Coronary artery (tissue), 2 donors: Measurements from ENCODE around the gene NTF3.

Source experiments
- DNase-seq: peaks from one replicate; pipeline ENCODE4 v3.0.0-alpha.2; 2017; ENCODE audit warnings: low spot score
- H3K27ac ChIP-seq, 2 donors: fragments of 200-600 bp; sonication (generic); one replicate each; pipeline ENCODE4 v1.5.1; 2016 to 2019
- H3K4me3 ChIP-seq: fragments of 200-600 bp; sonication (generic); 2 replicates; pipeline ENCODE4 v1.5.1; 2016; ENCODE audit warnings: mild to moderate bottlenecking, moderate library complexity
- TF ChIP-seq, protein P1 (sequence below): fragments of 200-600 bp; sonication (generic); IDR thresholded peaks from one replicate; pipeline ENCODE4 v1.5.1; 2019; ENCODE audit warnings: antibody characterized with exemption

Gene NTF3

DNA sequence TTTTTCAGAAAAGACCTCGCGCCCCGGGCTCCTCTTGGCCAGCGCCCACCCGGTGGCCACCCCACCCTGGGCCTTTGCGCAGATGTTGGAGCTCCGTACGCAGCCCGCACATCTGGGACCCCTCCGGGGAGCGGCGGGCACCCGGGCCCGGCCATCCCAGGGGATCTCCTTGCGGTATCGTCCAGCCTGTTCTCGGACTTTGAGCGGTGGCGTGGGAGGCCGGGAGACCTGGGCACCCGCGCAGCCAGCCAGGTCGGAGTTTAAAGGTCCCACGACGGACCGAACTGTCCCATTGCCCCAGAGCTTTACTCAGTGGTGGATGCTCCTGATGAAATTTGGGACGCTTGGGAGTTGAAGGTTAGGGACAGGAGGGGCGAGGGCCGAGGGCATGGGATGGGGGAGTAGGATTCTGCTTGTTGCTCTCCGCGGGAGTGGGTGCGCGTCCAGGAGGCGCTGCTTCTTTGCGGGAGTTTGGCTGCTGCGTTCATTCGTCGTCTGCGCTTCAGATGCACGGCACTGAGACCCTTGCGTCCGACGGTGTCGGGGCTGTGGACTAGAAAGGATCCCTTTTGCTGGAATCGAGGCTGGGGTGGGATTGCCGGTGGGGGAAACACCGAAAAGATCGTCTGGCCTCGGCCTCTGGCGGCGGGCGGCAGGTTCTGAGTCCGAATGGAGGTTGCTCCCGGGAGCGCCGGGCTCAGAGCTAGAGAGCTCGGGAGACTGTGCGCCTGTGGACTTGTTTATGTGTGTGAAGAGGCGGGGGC, 1.4 kb downstream of the NTF3 start:
- no peak for DNase-seq
- TF ChIP-seq, protein P1, sequence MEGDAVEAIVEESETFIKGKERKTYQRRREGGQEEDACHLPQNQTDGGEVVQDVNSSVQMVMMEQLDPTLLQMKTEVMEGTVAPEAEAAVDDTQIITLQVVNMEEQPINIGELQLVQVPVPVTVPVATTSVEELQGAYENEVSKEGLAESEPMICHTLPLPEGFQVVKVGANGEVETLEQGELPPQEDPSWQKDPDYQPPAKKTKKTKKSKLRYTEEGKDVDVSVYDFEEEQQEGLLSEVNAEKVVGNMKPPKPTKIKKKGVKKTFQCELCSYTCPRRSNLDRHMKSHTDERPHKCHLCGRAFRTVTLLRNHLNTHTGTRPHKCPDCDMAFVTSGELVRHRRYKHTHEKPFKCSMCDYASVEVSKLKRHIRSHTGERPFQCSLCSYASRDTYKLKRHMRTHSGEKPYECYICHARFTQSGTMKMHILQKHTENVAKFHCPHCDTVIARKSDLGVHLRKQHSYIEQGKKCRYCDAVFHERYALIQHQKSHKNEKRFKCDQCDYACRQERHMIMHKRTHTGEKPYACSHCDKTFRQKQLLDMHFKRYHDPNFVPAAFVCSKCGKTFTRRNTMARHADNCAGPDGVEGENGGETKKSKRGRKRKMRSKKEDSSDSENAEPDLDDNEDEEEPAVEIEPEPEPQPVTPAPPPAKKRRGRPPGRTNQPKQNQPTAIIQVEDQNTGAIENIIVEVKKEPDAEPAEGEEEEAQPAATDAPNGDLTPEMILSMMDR = no peak
- Histone ChIP-seq H3K27ac (peak overlapping the region; percentile 92 to 94), H3K4me3 (peak overlapping the region; percentile 83)

DNA sequence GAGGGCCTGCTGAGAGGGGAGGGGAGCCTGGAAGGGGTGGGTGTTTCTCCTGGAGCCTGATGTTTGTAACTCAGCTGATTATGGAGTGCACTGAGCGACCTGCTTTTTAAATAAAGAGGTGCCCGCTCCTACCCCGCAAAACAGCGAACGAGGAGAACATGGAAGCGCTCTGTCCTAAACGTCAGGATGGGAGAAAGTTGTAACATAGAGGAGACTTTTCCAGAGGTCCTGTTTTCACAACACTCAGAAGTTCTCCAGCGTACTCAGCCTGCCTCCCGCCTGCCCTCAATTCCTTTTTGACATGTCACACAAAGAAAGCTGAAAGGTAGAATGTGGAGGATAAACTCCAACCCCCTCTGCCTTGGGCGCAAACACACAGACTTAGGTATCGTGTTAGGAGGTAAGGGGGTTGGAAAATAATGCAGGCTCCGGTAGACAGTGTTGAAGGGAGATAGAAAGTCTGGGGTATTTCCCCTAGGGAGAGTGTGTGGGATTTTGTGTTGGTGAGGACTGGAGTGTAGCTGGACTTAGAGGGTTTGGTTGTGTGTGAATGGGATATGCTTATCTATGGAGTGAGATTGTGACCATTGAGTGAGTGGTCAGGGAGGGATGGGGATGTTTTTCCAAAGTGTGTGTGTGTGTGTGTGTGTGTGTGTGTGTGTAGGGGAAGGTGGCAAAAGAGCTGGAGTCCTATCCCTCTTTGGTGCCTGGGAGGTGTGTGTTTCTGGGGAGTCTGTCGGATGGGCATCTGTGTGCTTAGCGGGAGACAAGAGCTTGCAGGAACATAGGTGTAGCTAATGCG, 2.1 kb downstream of the NTF3 start:
- TF ChIP-seq, protein P1 = no peak
- peak overlapping the region; percentile 83 for H3K4me3 ChIP-seq
- no peak for DNase-seq
- peak overlapping the region; percentile 92 to 94 for H3K27ac ChIP-seq

DNA sequence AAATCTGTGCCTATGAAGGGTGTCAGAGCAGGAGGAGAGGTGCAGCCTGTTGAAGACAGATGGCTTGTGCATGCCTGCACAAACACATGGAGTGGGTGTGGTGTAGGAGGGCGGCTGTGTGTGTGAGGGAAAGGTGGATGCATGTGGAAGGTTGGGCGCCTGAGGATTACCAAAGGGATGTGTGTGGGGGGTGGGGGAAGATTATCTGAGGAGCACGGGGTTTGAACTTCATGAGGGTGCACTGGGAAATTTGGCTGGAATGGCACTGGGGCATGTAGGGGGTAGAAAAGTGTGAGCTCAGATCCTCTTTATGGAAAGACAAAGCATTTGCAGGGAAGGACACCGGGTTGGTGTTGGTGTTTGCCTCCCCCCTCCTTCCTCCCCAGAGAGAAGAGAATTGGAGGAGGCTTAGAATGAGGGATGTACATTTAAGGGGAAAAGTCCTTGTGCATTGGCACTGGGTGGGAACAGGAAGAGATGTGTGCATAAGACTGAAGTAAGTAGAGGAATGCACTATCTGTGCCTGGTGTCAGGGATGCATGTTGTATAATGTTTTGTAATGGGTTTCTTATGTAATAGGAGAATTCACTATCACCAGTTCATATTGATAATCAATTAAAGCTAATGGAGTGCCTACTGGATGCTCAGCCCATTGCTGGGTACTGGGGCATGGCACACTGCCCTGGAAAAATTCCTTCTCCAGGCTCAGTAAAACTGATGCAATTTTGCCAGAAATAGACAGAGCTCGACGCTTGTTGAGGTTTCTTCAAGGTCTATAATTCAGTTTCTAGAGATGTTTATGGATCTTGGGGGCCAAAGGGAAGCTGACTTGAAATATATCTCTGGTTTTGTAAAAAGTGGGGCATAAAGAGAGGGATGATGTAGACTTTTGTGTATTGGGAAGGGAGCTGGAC, 3.0 kb downstream of the NTF3 start:
- peak overlapping the region; percentile 83 for H3K4me3 ChIP-seq
- TF ChIP-seq, protein P1 = no peak
- no peak for DNase-seq

DNA sequence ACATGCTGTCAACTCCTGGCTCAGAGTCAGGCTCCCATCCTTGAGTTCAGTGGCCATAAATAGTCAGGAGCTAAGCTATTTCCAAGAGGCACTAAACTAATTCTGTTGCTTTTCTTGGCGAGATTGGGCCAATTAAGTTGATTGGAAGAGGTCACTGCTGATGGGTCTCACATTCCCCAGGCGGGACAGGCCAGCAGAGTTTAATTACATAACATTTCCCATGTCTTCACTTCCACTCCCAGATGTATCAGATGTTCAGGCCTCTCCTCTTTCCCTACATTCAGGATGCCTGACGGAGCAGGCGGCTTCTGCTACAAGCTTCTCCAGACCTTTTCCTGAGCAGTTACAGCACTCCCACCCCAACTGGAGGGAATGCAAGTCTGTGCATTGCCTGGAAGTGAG, 5.3 kb downstream of the NTF3 start:
- no peak for DNase-seq
- Histone ChIP-seq H3K27ac (peak overlapping the region; percentile 67 to 94), H3K4me3 (peak overlapping the region; percentile 52)
- TF ChIP-seq, protein P1 = no peak

More for the DNA sequence above, 3.0 kb downstream of the NTF3 start:
- peak overlapping the region; percentile 92 to 94 for H3K27ac ChIP-seq

DNA sequence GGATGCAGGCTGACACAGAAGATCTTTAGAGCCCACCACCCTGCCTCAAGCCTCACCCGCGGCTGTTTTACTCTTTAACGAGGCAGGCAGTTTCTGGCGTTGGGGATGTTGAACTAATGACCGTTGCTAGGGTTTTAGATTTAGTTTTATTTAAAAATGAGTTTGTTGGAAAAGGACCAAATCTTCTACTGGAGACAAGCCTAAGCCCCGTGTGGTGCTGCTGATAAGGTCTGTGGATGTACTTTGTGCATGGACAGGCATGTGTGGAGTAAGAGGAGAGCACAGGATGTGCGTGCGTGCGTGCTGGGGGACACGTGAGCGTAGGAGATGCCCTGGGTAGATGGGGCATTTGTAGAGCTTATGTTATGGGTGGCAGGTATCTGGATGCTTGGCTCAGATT, 5.7 kb downstream of the NTF3 start:
- Histone ChIP-seq H3K4me3 (peak overlapping the region; percentile 52), H3K27ac (peak overlapping the region; percentile 67 to 94)
- DNase-seq = no peak
- TF ChIP-seq, protein P1 = no peak

DNA sequence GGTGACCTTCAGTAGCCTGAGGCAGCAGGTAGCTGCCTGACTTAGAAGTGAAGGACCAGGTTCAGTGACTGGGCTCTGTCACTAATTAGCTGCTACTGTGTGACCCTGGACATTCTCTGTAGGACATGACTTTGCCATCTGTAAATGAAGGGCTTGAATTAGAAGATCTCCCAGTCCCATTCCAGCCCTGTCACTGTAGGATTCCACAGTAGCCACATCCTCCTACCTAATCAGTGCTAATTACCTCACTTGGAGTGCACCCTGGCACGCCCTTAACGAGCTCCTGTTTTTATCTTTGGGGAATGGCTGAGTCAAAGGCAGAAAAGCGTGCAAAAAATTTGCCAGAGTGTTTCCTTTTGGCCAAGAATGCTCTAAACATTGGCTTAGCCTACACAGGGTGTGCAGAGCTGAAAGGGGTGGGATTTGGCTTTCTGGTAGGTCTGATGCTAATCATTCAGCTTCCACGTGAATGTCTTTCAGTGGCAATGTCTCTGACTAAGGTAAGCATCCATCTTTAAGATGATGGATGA, 6.8 kb downstream of the NTF3 start:
- TF ChIP-seq, protein P1 = no peak
- peak overlapping the region in 1 of 2 donors; percentile 94 for H3K27ac ChIP-seq
- no peak overlapping the region for H3K4me3 ChIP-seq
- no peak for DNase-seq
